GM21515 (cell line): ENCODE data around the gene NPR3.
"Not testable (repeated sequence)": the region's sequence is repeated elsewhere in the genome, so short reads cannot be mapped to it uniquely, and the experiment has no call there.

ENCODE experiments used
- ATAC-seq: cut with Tn5 transposase; IDR thresholded peaks from one replicate; pipeline ENCODE4 v1.9.1; 2021; ENCODE audit not compliant: unreplicated experiment

Gene NPR3

GRCh38 chr5:32760091-32760509, 49.0 kb downstream of the NPR3 start:
- no peak for ATAC-seq

- no peak for ATAC-seq
Observed at GRCh38 chr5:32765266-32765665, 54.1 kb downstream of the NPR3 start.

- ATAC-seq, result no peak
Observed at GRCh38 chr5:32767948-32768467, 56.9 kb downstream of the NPR3 start.

- ATAC-seq, result no peak
Observed at GRCh38 chr5:32769711-32770110, 58.6 kb downstream of the NPR3 start.

- no peak for ATAC-seq
Observed at GRCh38 chr5:32770444-32770843, 59.3 kb downstream of the NPR3 start.

- no peak for ATAC-seq
Observed at GRCh38 chr5:32771037-32771436, 59.9 kb downstream of the NPR3 start.

- no peak for ATAC-seq
Observed at GRCh38 chr5:32773944-32774343, 62.8 kb downstream of the NPR3 start.

- ATAC-seq, result no peak
Observed at GRCh38 chr5:32776200-32776599, 65.1 kb downstream of the NPR3 start.

GRCh38 chr5:32777222-32777621, 66.1 kb downstream of the NPR3 start:
- no peak for ATAC-seq

- ATAC-seq, result no peak
Observed at GRCh38 chr5:32777733-32778132, 66.6 kb downstream of the NPR3 start.

GRCh38 chr5:32778403-32778802, 67.3 kb downstream of the NPR3 start:
- no peak for ATAC-seq

- no peak for ATAC-seq
Observed at GRCh38 chr5:32779754-32780415, 68.8 kb downstream of the NPR3 start.

GRCh38 chr5:32780508-32780919, 69.4 kb downstream of the NPR3 start:
- no peak for ATAC-seq

- no peak for ATAC-seq
Observed at GRCh38 chr5:32783661-32784060, 72.5 kb downstream of the NPR3 start.

GRCh38 chr5:32785611-32786254, 74.6 kb downstream of the NPR3 start:
- no peak for ATAC-seq

- ATAC-seq, result no peak
Observed at GRCh38 chr5:32786311-32786710, 75.2 kb downstream of the NPR3 start.

- ATAC-seq, result no peak
Observed at GRCh38 chr5:32790411-32790951, 79.4 kb downstream of the NPR3 start.

GRCh38 chr5:32791536-32792243, 80.6 kb downstream of the NPR3 start:
- no peak for ATAC-seq

GRCh38 chr5:32794086-32794485, 83.0 kb downstream of the NPR3 start:
- no peak for ATAC-seq

- ATAC-seq, result no peak
Observed at GRCh38 chr5:32802764-32803163, 91.6 kb downstream of the NPR3 start.

GRCh38 chr5:32803656-32804055, 92.5 kb downstream of the NPR3 start:
- no peak for ATAC-seq

- ATAC-seq, result not testable (repeated sequence)
Observed at GRCh38 chr5:32805462-32805861, 94.3 kb downstream of the NPR3 start.
